ENCODE data around the gene DCANP1. TPM values are rescaled to one million over a fixed set of nuclear protein-coding genes. Genes with fewer than 3 reads are reported as not detected.

Gene DCANP1
- total and polyA plus RNA-seq, 2 donors (not counting 1 experiment from before 2014, with no cell fraction given) = not detected

- H3K27ac ChIP-seq (ENCODE audit: insufficient read depth, low read length) = no peak overlapping the region
- H3K4me2 ChIP-seq (ENCODE audit: extremely low read depth, insufficient read depth, low read length) = no peak overlapping the region
- DNase-seq (ENCODE audit: low read depth in 2 of 2) = peak; percentile 42 to 46
- no peaks in the 10 kb centered on the region for H3K79me2 ChIP-seq (ENCODE audit: control insufficient read depth, insufficient read depth, low read length)
- TF ChIP-seq EZH2 (IDR thresholded peaks at IDR 0.05; ENCODE audit: low read length, missing control alignments) = no peak
- TF ChIP-seq CTCF (conservative IDR thresholded peaks at IDR 0.05 in 1 of 2, IDR thresholded peaks at IDR 0.05 in 1 of 2; ENCODE audit: low read depth in 1 of 2, low read length in 2 of 2) = no peak
- peaks cover 8% of the 10 kb centered on the region for H3K4me1 ChIP-seq (ENCODE audit: control insufficient read depth, extremely low read depth, insufficient read depth, low read length)
- no peaks in the 10 kb centered on the region for H3K36me3 ChIP-seq (ENCODE audit: control insufficient read depth, insufficient read depth, low read length)
- H4K20me1 ChIP-seq (ENCODE audit: control insufficient read depth, extremely low read depth, insufficient read depth, low read length) = no peaks in the 10 kb centered on the region
- H3K9me3 ChIP-seq (ENCODE audit: control insufficient read depth, insufficient read depth, low read depth, low read length) = no peaks in the 10 kb centered on the region
- no peak overlapping the region for H3K4me3 ChIP-seq (replicated peaks in 1 of 4; ENCODE audit: control extremely low read depth in 1 of 4, insufficient read depth in 1 of 4, low read depth in 3 of 4, low read length in 4 of 4)
- H2AFZ ChIP-seq (ENCODE audit: low read length) = no peak overlapping the region
- H3K27me3 ChIP-seq (ENCODE audit: control insufficient read depth, insufficient read depth, low read length) = no peaks in the 10 kb centered on the region
- no peak overlapping the region for H3K9ac ChIP-seq (ENCODE audit: insufficient read depth, low read length)
Observed at GRCh38 chr5:135429301-135430134, 17.6 kb downstream of the DCANP1 start.

- Histone ChIP-seq H3K4me3 (replicated peaks in 1 of 4; ENCODE audit: control extremely low read depth in 1 of 4, insufficient read depth in 1 of 4, low read depth in 3 of 4, low read length in 4 of 4) (no peak overlapping the region), H3K4me1 (ENCODE audit: control insufficient read depth, extremely low read depth, insufficient read depth, low read length) (no peaks in the 10 kb centered on the region), H2AFZ (ENCODE audit: low read length) (no peak overlapping the region), H3K9me3 (ENCODE audit: control insufficient read depth, insufficient read depth, low read depth, low read length) (no peaks in the 10 kb centered on the region), H3K79me2 (ENCODE audit: control insufficient read depth, insufficient read depth, low read length) (no peaks in the 10 kb centered on the region), H3K9ac (ENCODE audit: insufficient read depth, low read length) (no peak overlapping the region), H3K27ac (ENCODE audit: insufficient read depth, low read length) (no peak overlapping the region), H3K4me2 (ENCODE audit: extremely low read depth, insufficient read depth, low read length) (no peak overlapping the region), H3K36me3 (ENCODE audit: control insufficient read depth, insufficient read depth, low read length) (no peaks in the 10 kb centered on the region), H4K20me1 (ENCODE audit: control insufficient read depth, extremely low read depth, insufficient read depth, low read length) (no peaks in the 10 kb centered on the region), H3K27me3 (ENCODE audit: control insufficient read depth, insufficient read depth, low read length) (no peaks in the 10 kb centered on the region)
- no peak for DNase-seq (ENCODE audit: low read depth in 2 of 2)
- TF ChIP-seq EZH2 (IDR thresholded peaks at IDR 0.05; ENCODE audit: low read length, missing control alignments) (no peak), CTCF (conservative IDR thresholded peaks at IDR 0.05 in 1 of 2, IDR thresholded peaks at IDR 0.05 in 1 of 2; ENCODE audit: low read depth in 1 of 2, low read length in 2 of 2) (no peak)
Observed at GRCh38 chr5:135428586-135428985, 18.6 kb downstream of the DCANP1 start.

GRCh38 chr5:135426102-135427082, 20.8 kb downstream of the DCANP1 start:
- Histone ChIP-seq H3K9ac (ENCODE audit: insufficient read depth, low read length) (no peak overlapping the region), H3K79me2 (ENCODE audit: control insufficient read depth, insufficient read depth, low read length) (no peaks in the 10 kb centered on the region), H2AFZ (ENCODE audit: low read length) (no peak overlapping the region), H3K27ac (ENCODE audit: insufficient read depth, low read length) (no peak overlapping the region), H3K36me3 (ENCODE audit: control insufficient read depth, insufficient read depth, low read length) (no peaks in the 10 kb centered on the region), H4K20me1 (ENCODE audit: control insufficient read depth, extremely low read depth, insufficient read depth, low read length) (no peaks in the 10 kb centered on the region), H3K4me1 (ENCODE audit: control insufficient read depth, extremely low read depth, insufficient read depth, low read length) (no peaks in the 10 kb centered on the region), H3K9me3 (ENCODE audit: control insufficient read depth, insufficient read depth, low read depth, low read length) (no peaks in the 10 kb centered on the region), H3K27me3 (ENCODE audit: control insufficient read depth, insufficient read depth, low read length) (no peaks in the 10 kb centered on the region), H3K4me3 (replicated peaks in 1 of 4; ENCODE audit: control extremely low read depth in 1 of 4, insufficient read depth in 1 of 4, low read depth in 3 of 4, low read length in 4 of 4) (no peak overlapping the region), H3K4me2 (ENCODE audit: extremely low read depth, insufficient read depth, low read length) (no peak overlapping the region)
- TF ChIP-seq CTCF (conservative IDR thresholded peaks at IDR 0.05 in 1 of 2, IDR thresholded peaks at IDR 0.05 in 1 of 2; ENCODE audit: low read depth in 1 of 2, low read length in 2 of 2) (peak; percentile 70 to 81), EZH2 (IDR thresholded peaks at IDR 0.05; ENCODE audit: low read length, missing control alignments) (no peak)
- DNase-seq (ENCODE audit: low read depth in 2 of 2) = peak; percentile 41 to 58

All from fibroblast of lung (primary cell).